Measurements from ENCODE around the gene FYN. TPM values are rescaled to one million over a fixed set of nuclear protein-coding genes. Genes with fewer than 3 reads are reported as not detected.

FYN gene
- polyA plus RNA-seq, 3 donors from 2014 or later: 358 to 488 (median 414) TPM

DNA sequence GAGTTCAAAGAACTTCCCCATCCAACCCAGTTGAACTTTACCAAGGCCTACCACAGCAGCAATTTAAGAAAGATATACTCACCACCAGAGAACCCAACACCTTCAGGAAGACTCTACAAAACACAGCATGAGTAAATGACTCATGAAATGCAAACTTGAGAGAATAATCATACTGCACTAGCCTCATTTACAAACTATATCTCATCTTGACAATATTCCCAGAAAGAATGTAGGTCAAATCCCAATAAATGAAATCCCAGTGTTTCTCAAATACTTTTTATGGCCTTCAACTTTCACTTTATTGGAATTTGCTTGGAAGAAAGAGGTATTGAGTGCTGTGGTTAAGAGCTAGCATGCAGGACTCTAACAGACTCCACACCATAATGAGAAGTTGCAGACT, 60.0 kb downstream of the FYN start:
- H3K27me3 Mint-ChIP-seq (ENCODE audit: low read depth in 3 of 3): peaks cover 0 to 6% (median 2%) of the 10 kb centered on the region in 3 donors
- H3K9me3 Mint-ChIP-seq: no peaks in the 10 kb centered on the region
- DNase-seq: no peak
- H3K4me3 Mint-ChIP-seq: peak overlapping the region in 4 of 5 donors; percentile 4 to 56 (median 38)
- H3K36me3 Mint-ChIP-seq: peaks cover 10 to 26% (median 13%) of the 10 kb centered on the region in 3 donors
- peaks cover 80 to 96% of the 10 kb centered on the region in 2 donors for H3K4me1 Mint-ChIP-seq
- H3K27ac Mint-ChIP-seq: peak overlapping the region; percentile 31 to 91 (median 81)

DNA sequence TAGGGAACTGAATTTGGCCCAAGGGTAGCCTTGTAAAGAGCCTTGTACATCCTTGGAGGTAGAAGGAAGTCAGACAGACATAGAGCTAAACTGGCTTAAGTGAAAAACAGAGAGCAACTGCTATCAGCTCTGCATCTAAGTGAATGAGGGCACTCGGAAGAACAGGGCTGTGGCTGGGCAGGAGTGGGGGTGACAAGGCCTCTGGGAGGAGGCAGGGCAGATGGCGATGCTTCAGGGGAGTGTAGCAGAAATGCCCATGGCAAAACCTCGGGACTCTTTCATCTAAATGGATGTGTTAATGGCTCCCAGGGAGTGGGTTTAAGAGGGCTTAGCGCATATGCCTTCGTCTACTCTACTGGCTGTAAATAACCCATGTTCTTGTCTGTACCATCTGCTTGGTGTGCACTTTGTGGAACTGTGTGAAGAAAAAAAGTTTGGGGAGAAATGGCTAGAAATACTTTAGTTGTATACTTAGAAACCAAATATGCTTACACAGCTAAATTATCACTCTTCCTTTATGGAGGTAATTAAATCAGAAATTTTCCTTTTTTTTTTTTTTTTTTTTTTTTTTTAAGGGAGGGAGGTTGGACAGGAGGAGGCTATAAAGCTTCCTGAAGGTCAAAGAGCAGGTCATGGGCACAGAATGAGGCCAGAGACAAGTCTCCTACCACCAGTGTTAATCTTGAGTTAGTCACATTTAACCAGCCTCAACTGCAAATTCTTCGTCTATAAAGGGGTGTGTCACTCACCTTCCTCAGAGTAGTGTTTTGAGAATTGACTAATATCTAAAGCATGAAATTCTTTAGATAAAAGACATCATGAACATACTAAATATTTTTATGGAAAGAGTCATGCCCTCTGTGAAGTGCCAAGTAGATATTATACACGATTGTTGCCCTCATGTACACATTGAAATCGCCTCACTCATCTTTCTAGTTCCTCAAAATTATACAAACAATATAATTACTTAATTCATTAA, 60.9 kb downstream of the FYN start:
- H3K36me3 Mint-ChIP-seq: peaks cover 10 to 23% (median 13%) of the 10 kb centered on the region in 3 donors
- peak overlapping the region; percentile 4 to 51 (median 42) for H3K4me3 Mint-ChIP-seq
- peaks cover 80 to 95% of the 10 kb centered on the region in 2 donors for H3K4me1 Mint-ChIP-seq

DNA sequence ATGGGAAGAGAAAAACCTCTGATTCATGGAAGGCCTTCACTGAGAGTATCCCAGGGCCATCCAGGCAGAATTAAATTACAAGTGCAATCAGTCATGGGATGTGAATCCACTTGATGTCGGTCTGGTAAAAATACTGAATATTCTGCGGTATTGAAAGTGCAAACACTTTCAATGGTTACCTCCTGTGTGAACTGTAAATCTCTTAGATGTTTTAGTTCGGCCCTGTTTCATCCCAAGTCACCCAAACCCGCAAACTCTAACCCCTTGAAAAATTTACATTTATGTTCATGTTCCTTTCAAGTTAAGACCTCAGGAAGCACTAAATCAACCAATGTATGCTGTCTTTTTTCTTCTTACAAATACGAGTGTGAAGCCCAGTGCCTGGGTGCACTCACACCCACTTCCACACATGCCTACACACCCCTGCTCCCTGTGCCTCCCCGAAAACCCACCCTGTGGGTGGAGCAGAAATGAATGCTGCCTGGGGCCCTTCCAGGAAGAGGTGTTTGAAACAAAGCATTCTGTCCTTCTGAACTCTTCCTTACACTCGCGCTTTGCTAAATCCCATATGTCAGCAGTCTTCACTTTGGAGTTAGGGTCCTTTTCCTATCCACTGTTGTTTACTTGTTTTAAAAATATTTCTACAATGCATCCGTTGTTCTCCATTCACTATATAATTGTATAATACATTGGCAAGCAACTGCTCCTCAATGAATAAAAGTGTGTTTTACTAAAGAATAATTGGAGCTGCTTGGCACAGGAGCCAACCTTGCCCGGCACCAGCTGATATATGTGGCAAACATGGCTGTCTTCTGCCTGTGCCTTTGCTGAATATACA, 62.7 kb downstream of the FYN start:
- peak in 2 of 3 donors; percentile 33 to 36 for DNase-seq
- H3K27ac Mint-ChIP-seq: peak overlapping the region; percentile 63 to 90 (median 81)
- peaks cover 0 to 12% (median 2%) of the 10 kb centered on the region in 3 donors for H3K27me3 Mint-ChIP-seq (ENCODE audit: low read depth in 3 of 3)
- peaks cover 87 to 99% of the 10 kb centered on the region in 2 donors for H3K4me1 Mint-ChIP-seq
- peak overlapping the region; percentile 28 to 69 (median 64) for H3K4me3 Mint-ChIP-seq
- H3K9me3 Mint-ChIP-seq: no peaks in the 10 kb centered on the region
- H3K36me3 Mint-ChIP-seq: peaks cover 10 to 23% (median 13%) of the 10 kb centered on the region in 3 donors

More for the DNA sequence above, 60.9 kb downstream of the FYN start:
- no peaks in the 10 kb centered on the region for H3K9me3 Mint-ChIP-seq
- H3K27me3 Mint-ChIP-seq (ENCODE audit: low read depth in 3 of 3): peaks cover 0 to 6% (median 2%) of the 10 kb centered on the region in 3 donors
- no peak for DNase-seq
- H3K27ac Mint-ChIP-seq: peak overlapping the region; percentile 74 to 90 (median 87)

DNA sequence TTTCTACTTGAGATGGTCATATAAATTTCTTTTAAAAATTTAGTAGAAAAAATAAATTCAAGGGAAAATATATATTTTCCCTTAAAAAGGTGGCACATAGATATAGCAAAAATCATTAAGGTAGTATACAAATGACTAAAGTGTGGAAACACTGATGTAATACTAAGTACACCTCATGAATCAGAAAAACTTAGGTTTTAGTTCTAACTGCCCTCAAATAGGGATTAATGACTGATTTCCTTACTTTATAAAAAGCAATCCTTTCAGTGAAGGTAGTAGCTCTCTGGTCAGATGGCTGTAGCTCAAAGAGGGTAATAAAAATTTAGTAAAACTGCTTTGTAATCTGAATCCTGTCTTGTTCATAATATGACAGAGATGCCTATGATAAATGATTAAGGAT, 63.5 kb downstream of the FYN start:
- DNase-seq: no peak
- Mint-ChIP-seq H3K9me3 (no peaks in the 10 kb centered on the region), H3K27ac (peak overlapping the region; percentile 63 to 90 (median 81)), H3K4me1 (peaks cover 90 to 99% of the 10 kb centered on the region in 2 donors), H3K36me3 (peaks cover 10 to 23% (median 13%) of the 10 kb centered on the region in 3 donors), H3K27me3 (ENCODE audit: low read depth in 3 of 3) (peaks cover 0 to 15% (median 2%) of the 10 kb centered on the region in 3 donors), H3K4me3 (peak overlapping the region; percentile 28 to 69 (median 64))

DNA sequence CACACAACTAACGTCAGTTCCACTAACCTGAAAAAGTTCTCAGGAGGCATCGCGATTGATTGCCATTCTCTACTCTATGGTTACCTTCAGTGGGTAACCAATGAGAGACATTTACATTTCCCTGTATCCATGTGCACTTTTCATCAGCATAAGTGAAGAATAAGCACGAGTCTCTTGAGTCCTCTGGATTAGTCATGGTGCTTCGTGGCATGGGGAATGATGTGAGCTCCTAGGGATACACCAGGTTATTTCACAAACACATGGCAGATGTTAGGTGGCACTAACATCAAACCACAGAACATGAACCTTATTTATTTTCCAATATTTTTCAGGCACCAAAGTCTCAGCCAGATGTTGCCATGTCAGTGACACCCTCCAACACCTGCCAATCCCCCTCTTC, 64.0 kb downstream of the FYN start:
- Mint-ChIP-seq H3K27ac (peak overlapping the region in 3 of 6 donors; percentile 21 to 67 (median 55)), H3K4me1 (peaks cover 93 to 99% of the 10 kb centered on the region in 2 donors), H3K27me3 (ENCODE audit: low read depth in 3 of 3) (peaks cover 0 to 15% (median 2%) of the 10 kb centered on the region in 3 donors), H3K9me3 (no peaks in the 10 kb centered on the region), H3K36me3 (peaks cover 10 to 23% (median 13%) of the 10 kb centered on the region in 3 donors), H3K4me3 (no peak overlapping the region)
- no peak for DNase-seq

DNA sequence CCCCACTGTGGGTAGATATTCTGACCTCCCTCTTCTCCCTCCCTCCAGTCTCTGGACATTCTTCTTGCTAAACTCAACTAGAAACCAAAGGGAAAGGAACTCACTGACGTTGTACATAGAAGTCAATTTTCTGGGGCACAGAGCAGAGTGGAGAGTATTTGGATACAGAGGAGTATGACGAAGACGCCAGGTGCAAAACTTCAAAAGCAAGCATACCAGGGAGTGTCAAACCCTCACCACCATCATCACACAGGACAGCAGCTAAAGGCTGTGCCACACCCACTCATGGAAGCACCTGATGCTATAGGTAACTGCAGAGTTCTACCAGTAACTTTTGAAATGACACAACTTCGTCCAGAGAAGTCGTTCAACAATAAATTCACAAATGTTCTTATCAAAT, 64.8 kb downstream of the FYN start:
- Mint-ChIP-seq H3K4me1 (peaks cover 95 to 99% of the 10 kb centered on the region in 2 donors), H3K27me3 (ENCODE audit: low read depth in 3 of 3) (peaks cover 0 to 15% (median 2%) of the 10 kb centered on the region in 3 donors), H3K27ac (peak overlapping the region; percentile 0 to 80 (median 65)), H3K9me3 (no peaks in the 10 kb centered on the region), H3K36me3 (peaks cover 10 to 17% (median 13%) of the 10 kb centered on the region in 3 donors), H3K4me3 (no peak overlapping the region)
- DNase-seq: no peak

DNA sequence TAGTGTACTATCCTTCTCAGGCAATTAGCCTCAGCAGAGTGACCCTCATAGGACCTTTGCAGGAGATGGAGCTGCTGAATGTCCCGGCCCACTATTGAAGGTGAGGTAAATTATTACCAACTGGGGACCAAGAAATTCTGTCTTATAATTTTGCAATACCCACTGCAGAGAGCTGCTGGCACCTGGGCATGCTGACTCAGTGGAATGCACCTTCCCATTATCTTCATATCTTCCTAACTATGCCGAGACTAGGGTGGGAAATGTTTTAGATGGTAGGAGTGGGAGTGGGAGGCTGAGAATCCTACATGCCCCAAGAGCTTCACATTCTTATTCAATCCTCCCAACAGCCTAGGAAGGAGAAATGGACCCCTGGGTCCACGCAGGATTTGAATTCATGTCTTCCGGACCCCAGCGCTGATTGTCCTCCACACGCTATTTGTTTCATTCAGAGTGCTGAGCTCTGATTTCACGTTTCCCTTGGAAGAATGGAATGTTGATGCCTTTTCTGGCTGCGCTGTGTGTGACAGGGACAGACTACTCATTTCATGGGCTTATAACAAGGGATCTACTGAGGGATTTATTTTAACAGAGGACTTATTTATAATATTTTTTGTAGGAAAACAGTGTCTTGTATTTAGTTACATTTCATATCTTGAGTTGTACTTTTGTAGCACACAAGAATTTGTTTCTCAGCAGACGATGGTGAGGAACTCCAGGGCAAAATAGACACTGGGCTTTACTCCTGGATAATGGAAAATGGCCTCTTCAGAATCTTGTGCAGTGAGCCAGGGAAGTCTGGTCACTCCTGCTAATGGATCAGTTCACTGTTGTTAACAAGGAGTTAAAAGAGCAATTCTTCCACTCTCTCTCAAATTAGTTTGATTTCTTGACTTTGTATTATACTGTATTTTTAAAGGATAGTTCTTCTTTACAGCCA, 66.4 kb downstream of the FYN start:
- Mint-ChIP-seq H3K36me3 (peaks cover 9 to 12% (median 9%) of the 10 kb centered on the region in 3 donors), H3K27me3 (ENCODE audit: low read depth in 3 of 3) (peaks cover 0 to 15% (median 6%) of the 10 kb centered on the region in 3 donors), H3K27ac (peak overlapping the region; percentile 90 to 99 (median 96)), H3K9me3 (no peaks in the 10 kb centered on the region), H3K4me3 (peak overlapping the region; percentile 37 to 79 (median 57)), H3K4me1 (peaks cover 96 to 99% of the 10 kb centered on the region in 2 donors)
- no peak for DNase-seq

DNA sequence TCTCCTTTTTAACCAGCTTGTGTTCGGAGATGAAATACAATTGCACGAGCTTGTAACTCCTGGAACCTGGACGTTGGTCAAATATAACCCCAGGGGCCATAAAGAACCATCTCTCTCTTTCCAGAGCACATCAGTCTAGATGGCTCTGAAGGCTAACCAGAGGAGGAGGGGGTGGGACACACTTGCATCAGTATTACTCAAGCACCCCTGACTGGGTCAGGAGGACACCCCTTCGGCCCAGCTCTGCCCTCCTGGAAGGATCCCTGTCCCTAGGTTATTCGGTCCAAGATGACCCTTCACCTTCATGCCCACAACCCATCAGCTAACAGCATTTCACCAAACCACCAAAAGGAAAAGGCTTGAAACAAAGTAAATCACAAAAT, 67.1 kb downstream of the FYN start:
- Mint-ChIP-seq H3K4me3 (peak overlapping the region; percentile 32 to 79 (median 57)), H3K36me3 (peaks cover 4 to 8% (median 8%) of the 10 kb centered on the region in 3 donors), H3K27me3 (ENCODE audit: low read depth in 3 of 3) (peaks cover 0 to 15% (median 6%) of the 10 kb centered on the region in 3 donors), H3K4me1 (peaks cover 94 to 99% of the 10 kb centered on the region in 2 donors), H3K9me3 (no peaks in the 10 kb centered on the region), H3K27ac (peak overlapping the region; percentile 90 to 99 (median 96))
- DNase-seq: no peak

DNA sequence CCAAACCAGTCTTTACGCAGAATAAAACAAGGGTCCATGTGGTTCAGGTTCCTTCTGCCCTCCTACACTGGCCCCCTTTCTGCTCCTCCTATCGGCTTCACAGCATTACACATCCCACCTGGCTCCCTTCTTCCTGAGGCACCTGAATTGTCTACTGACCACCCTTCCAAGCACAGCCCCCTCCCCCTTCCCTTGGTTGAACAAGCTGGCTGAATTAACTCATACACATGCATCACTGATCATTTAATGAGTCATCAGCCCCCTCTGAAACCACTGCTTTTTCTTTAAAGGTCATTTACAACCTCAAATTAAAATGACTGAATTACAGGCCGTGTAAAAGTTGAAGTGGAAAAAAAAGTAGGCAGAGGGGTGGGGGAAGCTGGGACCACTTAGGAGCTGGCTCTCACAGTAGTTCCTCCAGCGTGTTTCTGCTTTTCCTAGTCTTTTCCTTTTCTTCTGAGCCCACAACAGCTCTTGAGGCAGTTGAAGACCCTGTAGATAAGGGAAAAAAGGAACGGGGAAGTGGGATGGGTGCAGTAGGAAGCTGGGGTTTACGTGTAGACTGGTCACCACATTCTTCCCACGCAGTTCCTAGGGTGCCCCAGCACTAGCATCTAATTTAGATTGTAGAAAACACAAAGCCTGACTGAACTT, 67.6 kb downstream of the FYN start:
- DNase-seq: peak; percentile 29 to 40 (median 33)
- H3K27me3 Mint-ChIP-seq (ENCODE audit: low read depth in 3 of 3): peaks cover 0 to 15% (median 6%) of the 10 kb centered on the region in 3 donors
- H3K36me3 Mint-ChIP-seq: peaks cover 4 to 12% (median 8%) of the 10 kb centered on the region in 3 donors
- no peaks in the 10 kb centered on the region for H3K9me3 Mint-ChIP-seq
- H3K4me3 Mint-ChIP-seq: peak overlapping the region; percentile 32 to 79 (median 57)
- H3K4me1 Mint-ChIP-seq: peaks cover 94 to 99% of the 10 kb centered on the region in 2 donors
- H3K27ac Mint-ChIP-seq: peak overlapping the region; percentile 90 to 99 (median 96)

DNA sequence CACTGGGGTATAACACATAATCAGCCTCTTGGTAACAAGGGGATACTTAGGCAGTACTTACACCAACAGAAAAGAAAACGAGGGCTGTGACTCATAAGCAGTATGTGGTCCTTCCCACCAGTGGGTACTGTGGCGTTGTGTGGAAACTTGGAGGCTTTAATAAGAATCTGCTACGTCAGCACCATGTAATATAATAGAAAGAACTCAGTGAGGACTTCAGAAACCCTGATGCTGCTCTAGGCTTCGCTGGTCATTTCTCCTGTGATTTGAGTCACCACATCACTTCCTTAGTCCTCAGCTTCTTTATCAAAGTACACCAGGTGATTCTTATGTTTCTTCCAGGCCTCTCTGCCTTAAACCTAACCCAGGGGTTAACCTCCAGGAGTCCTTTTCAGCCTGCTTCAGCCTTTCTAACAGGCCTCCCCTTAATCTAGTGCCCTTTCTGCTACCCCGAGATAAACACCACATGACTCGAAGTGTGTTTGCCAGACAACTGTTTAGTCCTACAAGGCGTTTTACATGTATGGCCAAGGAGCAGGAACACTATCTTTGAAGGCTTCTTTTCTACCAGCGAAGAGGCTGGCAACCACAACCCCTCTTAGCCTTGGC, 68.5 kb downstream of the FYN start:
- Mint-ChIP-seq H3K9me3 (no peaks in the 10 kb centered on the region), H3K36me3 (peaks cover 4 to 16% (median 12%) of the 10 kb centered on the region in 3 donors), H3K27ac (peak overlapping the region; percentile 90 to 99 (median 96)), H3K4me3 (peak overlapping the region; percentile 52 to 76 (median 74)), H3K27me3 (ENCODE audit: low read depth in 3 of 3) (peaks cover 0 to 17% (median 4%) of the 10 kb centered on the region in 3 donors), H3K4me1 (peaks cover 94 to 99% of the 10 kb centered on the region in 2 donors)
- DNase-seq: peak; percentile 73 to 80 (median 77)

DNA sequence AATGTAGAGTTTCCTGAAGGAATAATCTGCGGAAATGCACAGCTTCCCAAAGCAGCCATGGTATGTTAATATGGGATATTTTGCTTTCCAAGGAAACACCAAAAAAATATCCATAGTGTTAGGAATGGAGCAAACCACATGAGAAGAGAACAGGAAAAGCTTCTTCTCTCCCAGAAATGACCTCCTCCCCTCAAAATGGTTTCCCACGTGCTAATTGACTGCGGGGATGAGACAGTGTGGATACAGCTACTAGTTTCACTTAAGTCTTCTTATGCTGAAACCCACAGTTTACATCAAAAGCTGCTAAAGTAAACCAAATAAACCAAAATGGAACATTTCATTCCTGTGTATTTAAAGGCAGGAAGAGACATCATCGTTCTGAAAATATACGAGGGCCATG, 69.4 kb downstream of the FYN start:
- H3K4me3 Mint-ChIP-seq: peak overlapping the region; percentile 52 to 76 (median 74)
- DNase-seq: peak in 2 of 3 donors; percentile 24 to 33
- H3K27ac Mint-ChIP-seq: peak overlapping the region; percentile 90 to 99 (median 96)
- H3K9me3 Mint-ChIP-seq: no peaks in the 10 kb centered on the region
- H3K27me3 Mint-ChIP-seq (ENCODE audit: low read depth in 3 of 3): peaks cover 0 to 21% (median 4%) of the 10 kb centered on the region in 3 donors
- H3K36me3 Mint-ChIP-seq: peaks cover 4 to 16% (median 12%) of the 10 kb centered on the region in 3 donors
- H3K4me1 Mint-ChIP-seq: peaks cover 97 to 99% of the 10 kb centered on the region in 2 donors
